Gastrocnemius medialis (tissue), 4 donors: ENCODE results near the gene SMNDC1.

ENCODE experiments used
- CTCF ChIP-seq, 5 experiments: fragments of 450-650 bp in 3 of 5; fragments of 200-600 bp in 2 of 5; sonication (generic) in 2 of 5; IDR thresholded peaks in 4 of 5; conservative IDR thresholded peaks in 1 of 5; 1 replicate in 4 of 5; 2 replicates in 1 of 5; pipeline ENCODE4 v1.5.1; 2016 to 2019; ENCODE audit warnings: antibody characterized with exemption in 5 of 5, mild to moderate bottlenecking in 3 of 5, moderate library complexity in 3 of 5
- POLR2A ChIP-seq, 2 donors: fragments of 450-650 bp; IDR thresholded peaks; one replicate each; pipeline ENCODE4 v1.6.1; 2017; ENCODE audit warnings: antibody characterized with exemption in 2 of 2, mild to moderate bottlenecking in 2 of 2, moderate library complexity in 2 of 2

DNA sequence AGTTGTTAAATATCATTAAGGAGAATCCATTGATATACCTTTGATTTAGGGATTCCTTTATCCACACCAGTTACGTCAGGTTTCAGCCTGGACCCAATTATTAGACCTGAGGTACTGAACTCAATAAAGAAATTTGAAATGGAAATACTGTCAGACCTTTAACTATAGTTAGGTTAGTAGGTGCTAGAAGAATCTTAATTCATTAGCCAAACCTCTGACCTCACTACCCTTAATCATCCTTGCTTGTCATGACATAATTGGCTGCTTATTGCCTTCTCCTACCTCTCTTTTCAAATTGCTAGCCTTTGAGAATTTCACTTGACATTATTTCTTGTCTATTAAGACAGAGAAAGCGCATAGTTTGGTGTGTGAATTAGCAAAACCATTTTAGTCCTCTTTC is 27.1 kb downstream of the SMNDC1 start:
- TF ChIP-seq CTCF (IDR thresholded peaks at IDR 0.05 in 4 of 5, conservative IDR thresholded peaks at IDR 0.05 in 1 of 5) = no peak
- TF ChIP-seq POLR2A (IDR thresholded peaks at IDR 0.05) = no peak
